Uterus (tissue), 2 donors: ENCODE data around the gene ATP6V0E2.

Experiments used
- POLR2A ChIP-seq, 2 donors: fragments of 450-650 bp; IDR thresholded peaks; one replicate each; pipeline ENCODE4 v1.6.1; 2016; ENCODE audit warnings: antibody characterized with exemption in 2 of 2, mild to moderate bottlenecking in 1 of 2, moderate library complexity in 1 of 2
- TF ChIP-seq, protein P1 (sequence below), 4 experiments: fragments of 200-600 bp in 2 of 4; fragments of 450-650 bp in 2 of 4; sonication (generic) in 2 of 4; IDR thresholded peaks; one replicate each; pipeline ENCODE4 v1.5.1; 2016 to 2019; ENCODE audit warnings: antibody characterized with exemption in 4 of 4, mild to moderate bottlenecking in 2 of 4, moderate library complexity in 1 of 4

DNA sequence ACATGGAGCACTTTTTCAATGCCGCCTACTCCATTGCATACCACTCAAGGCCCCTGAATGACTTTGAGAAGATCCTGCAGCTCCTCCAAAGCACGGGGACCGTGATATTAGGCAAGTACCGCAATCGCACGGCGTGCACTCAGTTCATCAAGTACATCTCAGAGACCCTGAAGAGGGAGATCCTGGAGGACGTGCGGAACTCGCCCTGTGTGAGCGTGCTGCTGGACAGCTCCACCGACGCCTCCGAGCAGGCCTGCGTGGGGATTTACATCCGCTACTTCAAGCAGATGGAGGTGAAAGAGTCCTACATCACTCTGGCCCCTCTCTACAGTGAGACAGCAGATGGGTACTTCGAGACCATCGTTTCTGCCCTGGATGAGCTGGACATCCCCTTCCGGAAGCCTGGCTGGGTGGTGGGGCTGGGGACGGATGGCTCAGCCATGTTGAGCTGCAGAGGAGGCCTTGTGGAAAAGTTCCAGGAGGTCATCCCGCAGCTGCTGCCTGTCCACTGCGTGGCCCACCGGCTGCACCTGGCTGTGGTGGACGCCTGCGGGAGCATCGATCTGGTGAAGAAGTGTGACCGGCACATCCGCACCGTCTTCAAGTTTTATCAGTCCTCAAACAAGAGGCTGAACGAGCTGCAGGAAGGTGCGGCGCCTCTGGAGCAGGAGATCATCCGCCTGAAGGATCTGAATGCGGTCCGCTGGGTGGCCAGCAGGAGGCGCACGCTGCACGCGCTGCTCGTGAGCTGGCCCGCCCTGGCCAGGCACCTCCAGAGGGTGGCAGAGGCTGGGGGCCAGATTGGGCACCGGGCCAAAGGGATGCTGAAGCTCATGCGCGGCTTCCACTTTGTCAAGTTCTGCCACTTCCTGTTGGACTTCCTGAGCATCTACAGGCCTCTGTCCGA is 12.7 kb upstream of the ATP6V0E2 start:
- TF ChIP-seq, protein P1, sequence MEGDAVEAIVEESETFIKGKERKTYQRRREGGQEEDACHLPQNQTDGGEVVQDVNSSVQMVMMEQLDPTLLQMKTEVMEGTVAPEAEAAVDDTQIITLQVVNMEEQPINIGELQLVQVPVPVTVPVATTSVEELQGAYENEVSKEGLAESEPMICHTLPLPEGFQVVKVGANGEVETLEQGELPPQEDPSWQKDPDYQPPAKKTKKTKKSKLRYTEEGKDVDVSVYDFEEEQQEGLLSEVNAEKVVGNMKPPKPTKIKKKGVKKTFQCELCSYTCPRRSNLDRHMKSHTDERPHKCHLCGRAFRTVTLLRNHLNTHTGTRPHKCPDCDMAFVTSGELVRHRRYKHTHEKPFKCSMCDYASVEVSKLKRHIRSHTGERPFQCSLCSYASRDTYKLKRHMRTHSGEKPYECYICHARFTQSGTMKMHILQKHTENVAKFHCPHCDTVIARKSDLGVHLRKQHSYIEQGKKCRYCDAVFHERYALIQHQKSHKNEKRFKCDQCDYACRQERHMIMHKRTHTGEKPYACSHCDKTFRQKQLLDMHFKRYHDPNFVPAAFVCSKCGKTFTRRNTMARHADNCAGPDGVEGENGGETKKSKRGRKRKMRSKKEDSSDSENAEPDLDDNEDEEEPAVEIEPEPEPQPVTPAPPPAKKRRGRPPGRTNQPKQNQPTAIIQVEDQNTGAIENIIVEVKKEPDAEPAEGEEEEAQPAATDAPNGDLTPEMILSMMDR (IDR thresholded peaks at IDR 0.05): peak in 3 of 4 experiments; percentile 9 to 34 (median 26)
- no peak for TF ChIP-seq POLR2A (IDR thresholded peaks at IDR 0.05)
